K562 (cell line): ENCODE results near the gene AMZ1. TPM values are rescaled to one million over a fixed set of nuclear protein-coding genes. Genes with fewer than 3 reads are reported as not detected.

Source experiments
- ATAC-seq: fragments of 200-7000 bp; cut with Tn5 transposase; 3 replicates; pipeline ENCODE4 v1.9.1; 2020; ENCODE audit warnings: moderate library complexity
- BruUV-seq: library from RNA; stranded (reverse); fragments of 400-500 nt; replicated peaks from 2 replicates; lab custom pipeline; 2021; lab: Mats Ljungman, UMichigan
- CTCF ChIA-PET: fragments of 300-600 bp; formaldehyde crosslinking; extraction: SDS; loops from one replicate; lab custom pipeline; 2021; ENCODE audit warnings: low intra/inter-chr PET ratio; lab: Yijun Ruan, JAX
- POLR2A ChIA-PET: fragments of 300-600, 350-650 bp; sonication (Branson Sonifier 250); formaldehyde crosslinking; extraction: SDS; loops from one replicate; lab custom pipeline; 2021; ENCODE audit warnings: antibody characterized with exemption, inconsistent platforms; lab: Yijun Ruan, JAX
- DNase-seq, 4 experiments: peaks; one replicate each; pipeline versions ENCODE4 v3.0.0 to v3.0.0-alpha.2; 2011 to 2018; ENCODE audit warnings: low spot score in 3 of 4, mixed read lengths in 3 of 4; ENCODE audit errors: extremely low read depth in 1 of 4
- FAIRE-seq: peaks from 2 replicates; lab custom pipeline; 2011; peaks lifted over from hg19 to GRCh38; lab: Jason Lieb, UNC
- H2AFZ ChIP-seq: 2 replicates; pipeline ENCODE4 v1.6.0; 2011; ENCODE audit warnings: low read depth, low read length, control low read depth, inconsistent platforms
- H3K27ac ChIP-seq: fragments of 200-600 bp; 3 replicates; pipeline ENCODE4 v1.8.0; 2011; ENCODE audit warnings: low read depth, mild to moderate bottlenecking, control low read depth, inconsistent platforms, low read length, moderate library complexity, mixed read lengths; ENCODE audit errors: extremely low read depth
- H3K27me3 ChIP-seq, 2 experiments: fragments of 300-600 bp in 1 of 2; 2 replicates in 1 of 2; 3 replicates in 1 of 2; pipeline versions ENCODE4 v1.6.0 to v1.8.0; 2011; ENCODE audit warnings: inconsistent platforms in 2 of 2, low read length in 2 of 2, mild to moderate bottlenecking in 1 of 2, mixed read lengths in 1 of 2, moderate library complexity in 1 of 2; ENCODE audit not compliant: control insufficient read depth in 2 of 2, insufficient read depth in 2 of 2
- H3K36me3 ChIP-seq: fragments of 300-600 bp; 3 replicates; pipeline ENCODE4 v1.8.0; 2011; ENCODE audit warnings: mild to moderate bottlenecking, low read length, inconsistent platforms; ENCODE audit not compliant: control insufficient read depth, insufficient read depth
- H3K4me1 ChIP-seq, 2 experiments: fragments of 200-600 bp in 1 of 2; replicated peaks in 1 of 2; 2 replicates in 1 of 2; 3 replicates in 1 of 2; pipeline versions ENCODE4 v1.5.1 to v1.8.0; 2011; ENCODE audit warnings: inconsistent platforms in 2 of 2, low read length in 2 of 2, mild to moderate bottlenecking in 1 of 2, mixed read lengths in 1 of 2, moderate library complexity in 1 of 2; ENCODE audit not compliant: control insufficient read depth in 2 of 2, insufficient read depth in 2 of 2
- H3K4me2 ChIP-seq: 2 replicates; pipeline ENCODE4 v1.6.1; 2011; ENCODE audit warnings: low read length, control low read depth, inconsistent platforms, mixed read lengths; ENCODE audit not compliant: insufficient read depth
- H3K4me3 ChIP-seq: fragments of 200-600 bp; sonication (generic), shearing (Covaris generic); 2 replicates; pipeline ENCODE4 v1.5.1; 2016; ENCODE audit warnings: control low read depth, inconsistent platforms
- H3K79me2 ChIP-seq: fragments of 200-600 bp; 3 replicates; pipeline ENCODE4 v1.8.0; 2011; ENCODE audit warnings: low read length, inconsistent platforms; ENCODE audit not compliant: control insufficient read depth, insufficient read depth
- H3K9ac ChIP-seq, 2 experiments: 2 replicates each; pipeline versions ENCODE4 v1.6.0 to v1.6.1; 2011; ENCODE audit warnings: low read depth in 2 of 2, low read length in 2 of 2, control low read depth in 1 of 2, inconsistent platforms in 1 of 2, mild to moderate bottlenecking in 1 of 2, mixed read lengths in 1 of 2; ENCODE audit not compliant: insufficient read depth in 1 of 2
- H3K9me1 ChIP-seq: one replicate; pipeline ENCODE4 v1.6.0; 2011; ENCODE audit warnings: inconsistent platforms, mild to moderate bottlenecking, low read length, moderate library complexity; ENCODE audit not compliant: control insufficient read depth, insufficient read depth
- H3K9me3 ChIP-seq: replicated peaks from 2 replicates; pipeline ENCODE4 v1.5.1; 2011; ENCODE audit warnings: low read depth, low read length, inconsistent platforms; ENCODE audit not compliant: control insufficient read depth, insufficient read depth
- H4K20me1 ChIP-seq: replicated peaks from 2 replicates; pipeline ENCODE4 v1.6.1; 2011; ENCODE audit warnings: low read length, inconsistent platforms, mixed read lengths; ENCODE audit not compliant: control insufficient read depth, insufficient read depth
- TEAD1 ChIP-seq, 2 experiments: fragments of 450-650 bp in 1 of 2; sonication (generic) in 1 of 2; formaldehyde crosslinking; IDR thresholded peaks; 2 replicates each; pipeline versions ENCODE4 v1.4.0 to v1.8.0; 2020 to 2022; ENCODE audit warnings: mild to moderate bottlenecking in 2 of 2, missing genetic modification reagents in 1 of 2
- in situ Hi-C: fragments of 300-500 bp; cut with MboI; formaldehyde crosslinking; loops from 4 replicates; pipeline ENCODE4 v1.15.0; 2018; ENCODE audit warnings: inconsistent platforms, mixed read lengths
- intact Hi-C: fragments of 100-400 bp; cut with micrococcal nuclease; formaldehyde crosslinking; loops from 2 replicates; pipeline ENCODE4 v1.14.2; 2022
- polyA plus RNA-seq, 8 experiments: library from polyadenylated mRNA; depleted of rRNA in 4 of 8; stranded (reverse) in 5 of 8; unstranded in 3 of 8; fragments of >200 nt; fragmentation: Nextera tagmentation in 2 of 8; fragmentation: Illumina TruSeq in 1 of 8; extraction: Ambion mirVana in 2 of 8; extraction: Trizol in 1 of 8; gene quantifications; 2 replicates each; pipeline versions ENCODE4 v1.2.1 to v1.2.3, GENCODE V29; 2011 to 2014; ENCODE audit warnings: inconsistent platforms in 1 of 8, missing spikeins in 1 of 8
- total RNA-seq, 7 experiments: library from RNA; depleted of rRNA in 6 of 7; stranded (reverse); fragments of >200 nt in 6 of 7; fragmentation: Illumina TruSeq in 2 of 7; extraction: Trizol in 2 of 7; gene quantifications; 2 replicates each; pipeline versions ENCODE4 v1.2.1 to v1.2.3, GENCODE V29; 2011 to 2021; ENCODE audit warnings: low replicate concordance in 1 of 7
- TF ChIP-seq, protein P1 (sequence below): sonication (generic); formaldehyde crosslinking; IDR thresholded peaks from 2 replicates; pipeline ENCODE4 v1.8.0; 2023; ENCODE audit warnings: mild to moderate bottlenecking, missing genetic modification reagents
- TF ChIP-seq, protein P2 (sequence below): IDR thresholded peaks from 2 replicates; pipeline ENCODE4 v1.6.1; 2011; ENCODE audit not compliant: insufficient read length; ENCODE audit errors: extremely low read depth

The AMZ1 gene
- total and polyA plus RNA-seq, 9 of the 15 experiments (the other 6 are each of a cell fraction or from before 2014, with no cell fraction given), result not detected

DNA sequence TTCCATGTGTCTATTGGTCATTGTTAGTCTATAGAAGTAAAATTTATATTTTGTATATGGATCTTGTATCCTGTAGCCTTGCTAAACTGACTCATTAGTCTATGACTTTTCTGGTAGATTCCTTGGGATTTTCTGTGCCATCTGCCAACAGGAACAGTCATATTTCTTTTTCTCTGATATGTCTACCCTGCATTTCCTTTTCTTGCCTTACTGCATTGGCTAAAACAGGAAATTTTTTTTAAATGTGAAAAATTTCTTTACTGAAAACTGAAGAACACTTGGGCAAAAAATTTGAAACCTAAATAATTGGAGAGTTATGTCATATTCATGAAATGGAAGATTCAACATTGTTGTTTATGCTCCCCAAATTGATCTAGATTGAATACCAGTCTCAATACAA lies 67.5 kb downstream of the AMZ1 start:
- CTCF ChIA-PET, result no interaction called here
- Histone ChIP-seq H3K4me1 (peaks cover 28 to 37% of the 10 kb centered on the region in 2 experiments), H3K27ac (no peak overlapping the region), H3K9ac (no peak overlapping the region), H2AFZ (no peak overlapping the region), H3K79me2 (peaks cover 19% of the 10 kb centered on the region; the same call in 2 of the 3 replicates), H3K36me3 (peaks cover 6% of the 10 kb centered on the region; the same call in 1 of the 3 replicates), H4K20me1 (0 out of 2 replicates have a peak, but pooled peaks cover 3% of the 10 kb centered on the region), H3K27me3 (no peaks in the 10 kb centered on the region), H3K4me3 (no peak overlapping the region), H3K9me1 (no peaks in the 10 kb centered on the region), H3K4me2 (no peak overlapping the region), H3K9me3 (no peaks in the 10 kb centered on the region)
- DNase-seq, result no peak
- intact Hi-C loops (loop anchor here (5.0 to 10.0 kb wide), 2 partner anchors 38 to 89 kb away; partner anchors contain the start of gene GNA12), in situ Hi-C loops (no loop called here)
- no peak for TF ChIP-seq TEAD1 (CRISPR knock-in tag; IDR thresholded peaks at IDR 0.05)
- TF ChIP-seq, protein P1, sequence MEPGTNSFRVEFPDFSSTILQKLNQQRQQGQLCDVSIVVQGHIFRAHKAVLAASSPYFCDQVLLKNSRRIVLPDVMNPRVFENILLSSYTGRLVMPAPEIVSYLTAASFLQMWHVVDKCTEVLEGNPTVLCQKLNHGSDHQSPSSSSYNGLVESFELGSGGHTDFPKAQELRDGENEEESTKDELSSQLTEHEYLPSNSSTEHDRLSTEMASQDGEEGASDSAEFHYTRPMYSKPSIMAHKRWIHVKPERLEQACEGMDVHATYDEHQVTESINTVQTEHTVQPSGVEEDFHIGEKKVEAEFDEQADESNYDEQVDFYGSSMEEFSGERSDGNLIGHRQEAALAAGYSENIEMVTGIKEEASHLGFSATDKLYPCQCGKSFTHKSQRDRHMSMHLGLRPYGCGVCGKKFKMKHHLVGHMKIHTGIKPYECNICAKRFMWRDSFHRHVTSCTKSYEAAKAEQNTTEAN (CRISPR knock-in tag), result no peak
- TF ChIP-seq, protein P2, sequence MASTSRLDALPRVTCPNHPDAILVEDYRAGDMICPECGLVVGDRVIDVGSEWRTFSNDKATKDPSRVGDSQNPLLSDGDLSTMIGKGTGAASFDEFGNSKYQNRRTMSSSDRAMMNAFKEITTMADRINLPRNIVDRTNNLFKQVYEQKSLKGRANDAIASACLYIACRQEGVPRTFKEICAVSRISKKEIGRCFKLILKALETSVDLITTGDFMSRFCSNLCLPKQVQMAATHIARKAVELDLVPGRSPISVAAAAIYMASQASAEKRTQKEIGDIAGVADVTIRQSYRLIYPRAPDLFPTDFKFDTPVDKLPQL, result no peak
- no peak for FAIRE-seq
- POLR2A ChIA-PET, result interaction anchor here (1.4 kb wide), 1 partner anchor 22 kb away, joined by 3 read pairs; no protein-coding TSS in a partner anchor
- ATAC-seq, result no peak
- no TSS peak for BruUV-seq
